HG03196 (cell line): ENCODE measurements around the gene NSF.
"Not testable (repeated sequence)": the region's sequence is repeated elsewhere in the genome, so short reads cannot be mapped to it uniquely, and the experiment has no call there.

Experiments
- ATAC-seq: cut with Tn5 transposase; IDR thresholded peaks from one replicate; pipeline ENCODE4 v1.9.1; 2021; ENCODE audit not compliant: unreplicated experiment

NSF gene

DNA sequence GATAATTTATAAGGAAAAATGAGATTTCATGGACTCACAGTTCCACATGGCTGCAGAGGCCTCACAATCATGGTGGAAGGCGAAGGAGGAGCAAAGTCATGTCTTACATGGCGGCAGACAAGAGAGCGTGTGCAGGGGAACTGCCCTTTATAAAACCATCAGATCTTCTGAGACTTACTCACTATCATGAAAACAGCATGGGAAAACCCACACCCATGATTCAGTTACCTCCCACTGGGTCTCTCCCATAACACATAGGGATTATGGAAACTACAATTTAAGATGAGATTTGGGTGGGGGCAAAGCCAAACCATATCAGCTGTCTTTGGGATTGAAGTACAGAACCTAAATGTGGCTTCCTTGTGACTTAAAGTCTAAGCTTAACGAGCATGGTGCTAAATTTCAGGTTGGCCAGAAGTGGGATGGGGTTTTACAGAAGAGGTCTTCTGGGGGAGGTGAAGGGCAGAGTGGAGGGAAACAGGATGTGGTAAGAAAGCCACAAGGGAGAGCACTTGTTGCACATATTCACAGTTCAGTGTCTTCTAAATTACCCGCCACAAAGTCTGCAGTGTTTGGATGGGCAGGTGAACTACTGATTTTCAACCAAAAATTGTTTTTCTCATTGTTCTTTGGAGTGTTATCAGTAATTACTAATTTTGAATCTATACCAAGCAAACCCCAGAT is 38.4 kb downstream of the NSF start:
- ATAC-seq = peak; percentile 78

DNA sequence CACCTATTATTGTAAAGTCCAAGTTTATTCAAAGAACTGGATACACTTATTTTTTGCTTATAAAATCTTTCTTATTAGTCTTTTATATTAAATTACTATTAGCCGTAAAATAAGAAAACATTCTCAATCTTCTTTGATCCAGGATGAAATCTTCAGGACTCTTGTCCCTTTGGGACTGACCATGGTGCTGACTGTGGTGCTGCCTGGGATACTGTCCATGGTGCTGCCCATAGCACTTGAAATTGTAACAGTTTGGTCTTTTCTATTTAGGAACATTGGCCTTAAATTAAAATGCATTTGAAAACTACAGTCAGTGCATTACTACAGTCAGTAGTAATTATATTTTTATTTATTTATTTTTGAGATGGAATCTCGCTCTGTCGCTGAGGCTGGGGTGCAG is 41.7 kb downstream of the NSF start:
- ATAC-seq = not testable (repeated sequence)

DNA sequence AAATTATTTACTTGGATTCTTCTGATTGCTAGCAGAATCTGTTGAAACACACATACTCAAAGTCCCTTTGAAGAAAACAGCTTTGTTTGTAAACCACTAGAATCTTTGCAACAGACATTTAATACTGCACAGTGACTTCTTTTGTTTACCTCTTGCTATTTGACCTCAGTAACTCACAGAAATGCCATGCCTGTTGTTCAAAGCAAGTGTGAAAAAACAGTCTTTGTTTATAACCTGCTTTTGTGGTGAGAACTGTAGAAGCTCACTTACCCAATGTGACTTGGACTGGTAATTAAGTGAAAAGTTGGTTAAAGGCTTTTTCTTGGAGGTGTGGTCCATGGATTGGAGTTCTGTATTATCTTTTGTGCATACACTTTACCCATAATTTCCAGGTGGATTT is 44.4 kb downstream of the NSF start:
- not testable (repeated sequence) for ATAC-seq

DNA sequence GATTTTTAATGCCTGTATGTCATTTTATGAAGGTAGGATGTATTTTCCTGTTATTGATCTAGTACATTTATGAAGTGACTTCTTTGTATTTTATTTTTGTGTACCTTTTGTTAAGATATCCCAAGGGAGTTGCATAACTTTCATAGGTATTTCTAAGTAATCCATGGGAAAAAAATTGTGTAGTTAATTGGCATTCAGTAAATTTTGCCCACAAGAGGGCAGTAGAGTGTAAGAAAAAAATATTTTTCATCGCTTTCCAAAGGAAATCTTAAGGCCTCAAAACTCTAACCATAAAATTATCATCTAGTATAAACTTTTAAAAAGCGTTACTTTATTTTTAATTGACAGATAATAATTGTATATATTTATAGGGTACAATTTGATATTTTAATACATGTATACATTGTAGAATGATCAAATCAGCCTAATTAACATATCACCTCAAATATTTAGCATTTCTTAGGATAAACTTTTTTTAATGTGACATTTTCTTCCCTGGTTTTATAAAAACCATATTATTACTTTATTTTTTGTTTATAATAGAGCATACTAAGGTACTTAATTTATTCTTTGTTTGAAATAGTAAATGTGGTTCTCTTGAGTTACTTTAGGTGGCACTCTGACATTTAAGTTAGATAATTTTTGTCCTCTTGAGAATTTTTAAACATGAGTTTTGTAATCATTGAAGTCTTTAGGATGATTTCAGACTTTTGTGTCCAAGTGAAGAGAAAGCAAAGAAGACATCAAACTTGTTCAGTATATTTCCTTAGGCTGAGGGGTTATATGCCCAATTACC is 51.6 kb downstream of the NSF start:
- ATAC-seq = not testable (repeated sequence)

DNA sequence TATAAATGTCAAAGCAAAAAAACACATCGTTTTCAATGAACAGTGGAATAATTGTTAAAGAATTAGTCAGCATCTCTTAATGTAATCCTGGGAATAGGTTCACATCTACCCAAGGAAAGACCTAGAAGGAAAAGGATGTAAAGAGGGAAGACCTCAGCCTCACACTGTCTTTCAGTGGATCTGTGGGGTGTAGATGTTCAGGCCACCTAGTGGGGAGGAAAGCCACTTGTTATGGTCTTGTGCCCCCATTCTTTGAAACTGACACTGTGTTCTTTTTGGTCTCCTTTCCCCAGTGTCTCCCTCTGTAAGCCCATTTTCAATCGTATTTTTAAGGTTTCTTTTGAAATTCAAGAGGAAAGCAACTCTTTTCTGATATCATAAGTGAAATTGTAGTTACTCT is 56.8 kb downstream of the NSF start:
- not testable (repeated sequence) for ATAC-seq

DNA sequence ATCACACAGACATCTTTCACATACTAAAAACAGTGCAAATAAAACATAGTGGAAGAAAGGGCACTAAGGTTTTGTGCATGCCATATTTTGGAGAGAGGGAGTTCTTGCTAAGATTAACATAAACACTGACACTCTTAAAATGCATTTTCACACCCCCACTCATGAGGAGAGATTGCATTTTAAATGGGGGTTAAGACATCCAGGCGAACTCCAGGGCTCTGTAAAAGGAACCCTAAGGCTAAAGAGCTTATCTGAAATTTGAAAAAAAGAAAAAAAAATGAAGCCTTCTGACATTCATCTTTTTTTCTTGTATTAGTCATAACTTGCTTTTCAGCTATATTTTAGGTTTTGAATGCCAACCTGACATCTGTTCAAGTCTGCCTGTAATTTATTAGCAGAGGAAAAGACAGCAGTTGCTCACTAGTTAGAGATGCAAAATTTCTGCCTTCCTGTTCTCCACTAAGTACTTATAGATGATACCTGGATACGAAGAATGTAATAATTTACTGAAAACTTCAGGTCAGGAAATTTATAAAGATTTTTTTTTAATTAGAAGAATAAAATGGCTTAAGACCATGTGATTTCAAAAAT is 57.3 kb downstream of the NSF start:
- not testable (repeated sequence) for ATAC-seq

DNA sequence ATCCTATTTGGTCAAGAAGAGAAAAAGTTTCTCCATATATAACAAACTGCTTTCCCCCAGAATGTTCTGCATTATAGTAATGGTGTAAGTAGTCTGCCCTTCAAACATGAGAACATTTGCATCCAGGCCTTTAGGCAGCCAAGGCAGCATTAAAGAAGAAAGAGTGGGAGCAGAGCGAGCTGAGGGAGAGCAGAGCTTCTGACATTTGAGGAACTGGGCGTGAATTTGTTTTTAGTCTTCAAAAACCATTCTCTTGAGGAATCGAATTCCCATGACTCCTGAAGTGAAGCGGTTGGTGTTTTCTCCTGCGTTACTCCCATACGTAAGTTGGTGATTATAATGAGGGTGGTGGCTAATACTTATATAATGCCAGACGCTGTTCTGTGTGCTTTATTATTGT is 58.8 kb downstream of the NSF start:
- not testable (repeated sequence) for ATAC-seq

DNA sequence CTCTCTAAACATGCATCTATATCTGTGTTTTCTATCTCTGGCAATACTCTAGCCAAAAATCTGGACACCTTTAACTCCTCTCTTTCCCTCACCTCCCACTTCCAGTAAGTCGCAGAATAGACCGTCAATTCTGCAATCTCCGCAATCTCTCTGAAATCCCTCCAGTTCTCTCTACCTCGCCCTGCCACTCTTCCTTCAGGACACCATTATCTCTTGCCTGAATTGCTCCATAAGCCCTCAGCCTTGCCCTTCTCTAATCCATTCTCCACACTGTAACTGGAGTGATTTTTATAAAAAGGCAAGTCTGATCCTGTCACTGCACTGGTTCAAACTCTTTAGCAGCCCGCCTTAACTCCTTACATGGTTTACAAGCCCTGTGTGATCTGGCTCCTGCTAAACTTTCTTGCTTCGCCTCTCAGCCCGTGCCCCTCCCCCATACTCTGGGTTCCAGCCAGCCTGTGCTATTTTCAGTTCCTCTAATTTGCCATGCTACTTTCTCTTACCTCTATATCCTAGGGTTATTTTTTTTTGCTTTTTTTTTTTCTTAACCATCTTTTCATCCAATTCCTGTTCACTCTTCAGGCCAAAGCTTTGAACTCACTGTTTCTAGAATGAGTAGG is 61.7 kb downstream of the NSF start:
- ATAC-seq = peak; percentile 78

DNA sequence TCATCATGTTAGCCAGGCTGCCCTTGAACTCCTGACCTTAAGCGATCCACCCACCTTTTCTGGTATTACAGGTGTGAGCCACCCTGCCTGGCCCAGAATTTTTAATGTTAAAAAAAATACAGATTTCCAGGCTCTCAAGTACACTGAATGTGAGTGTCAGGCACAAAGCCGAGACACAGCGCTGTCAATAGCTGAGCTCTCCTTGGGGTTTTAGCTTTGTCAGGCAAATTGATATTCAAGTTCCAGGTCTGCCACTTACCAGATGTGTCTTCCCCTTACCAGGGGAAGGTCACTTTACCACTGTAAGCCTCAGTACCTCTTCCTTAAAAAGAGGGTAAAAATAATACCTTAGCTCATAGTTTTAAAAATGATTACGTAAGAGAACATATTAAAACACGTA is 67.8 kb downstream of the NSF start:
- not testable (repeated sequence) for ATAC-seq

DNA sequence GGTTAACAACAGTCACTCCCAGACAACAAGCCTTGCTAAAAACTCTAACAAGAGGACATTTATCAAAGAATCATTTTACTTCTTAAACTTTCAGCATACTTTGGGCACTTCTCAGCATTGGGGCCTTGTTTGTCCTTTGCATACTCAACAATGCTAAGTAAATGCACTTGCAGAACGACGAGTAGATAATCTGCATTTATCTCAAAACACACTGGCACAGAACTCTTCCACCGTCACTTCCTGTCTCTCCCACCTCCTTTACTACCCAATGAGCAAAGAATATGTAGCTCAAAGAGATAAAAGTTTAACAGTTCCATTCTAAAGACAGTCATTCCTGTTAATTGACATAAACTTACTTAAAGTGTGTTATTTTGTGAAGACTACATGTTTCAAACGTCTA is 69.2 kb downstream of the NSF start:
- not testable (repeated sequence) for ATAC-seq

DNA sequence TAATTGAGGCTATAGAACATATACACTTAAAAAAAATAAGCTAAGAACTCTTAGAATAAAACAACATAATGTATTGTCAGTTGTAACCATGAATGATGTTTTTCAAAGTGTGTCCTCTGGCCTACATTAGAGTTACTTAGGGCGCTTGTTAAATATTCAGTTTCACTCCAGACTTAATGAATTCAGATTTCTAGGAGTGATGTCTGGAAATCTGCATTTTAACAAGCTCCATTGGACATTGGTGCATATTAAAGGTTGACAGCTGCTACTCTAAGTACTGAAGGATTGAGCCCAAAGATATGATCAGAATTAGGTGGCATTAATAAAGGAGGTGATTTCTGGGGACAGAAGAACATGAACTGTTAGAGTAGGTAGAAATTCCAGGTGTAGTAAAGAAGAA is 72.7 kb downstream of the NSF start:
- ATAC-seq = not testable (repeated sequence)

DNA sequence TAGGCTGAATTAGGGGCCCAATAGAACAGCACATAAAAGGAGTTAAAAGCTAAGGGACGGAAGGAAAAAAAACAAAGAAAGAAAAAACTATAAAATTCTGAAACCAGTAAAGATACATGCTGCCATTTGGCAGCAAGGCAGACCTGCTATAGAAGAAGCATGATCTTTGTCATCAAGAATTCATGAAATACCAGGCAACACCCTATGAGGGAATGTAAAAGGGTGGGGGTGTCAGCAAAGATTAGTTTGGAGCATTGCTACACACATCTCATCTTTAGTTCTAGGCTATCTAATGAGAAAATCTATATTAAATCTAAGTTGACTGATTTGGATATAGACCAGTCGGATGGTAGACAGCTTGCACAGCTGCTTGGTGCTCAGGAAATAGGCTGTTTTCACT is 73.1 kb downstream of the NSF start:
- ATAC-seq = not testable (repeated sequence)

DNA sequence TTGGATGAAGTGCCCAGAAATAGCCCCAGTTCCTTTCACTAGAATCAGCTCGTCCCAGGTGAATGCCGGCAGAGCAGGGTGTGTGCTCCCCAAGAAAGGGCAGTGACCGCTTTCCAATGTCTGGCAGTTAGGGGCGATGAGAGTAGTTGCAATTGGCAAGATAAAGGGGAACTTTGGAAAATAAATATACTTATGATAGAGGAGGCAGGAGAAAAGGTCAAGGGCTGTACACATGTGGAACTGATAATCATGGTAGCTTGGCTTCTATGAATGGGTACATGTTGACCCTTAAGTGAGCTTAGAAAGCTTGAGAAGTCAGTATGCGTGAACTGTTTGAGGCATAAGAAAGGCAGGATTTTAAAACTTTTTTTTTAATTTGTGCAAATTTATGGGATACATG is 75.5 kb downstream of the NSF start:
- not testable (repeated sequence) for ATAC-seq

DNA sequence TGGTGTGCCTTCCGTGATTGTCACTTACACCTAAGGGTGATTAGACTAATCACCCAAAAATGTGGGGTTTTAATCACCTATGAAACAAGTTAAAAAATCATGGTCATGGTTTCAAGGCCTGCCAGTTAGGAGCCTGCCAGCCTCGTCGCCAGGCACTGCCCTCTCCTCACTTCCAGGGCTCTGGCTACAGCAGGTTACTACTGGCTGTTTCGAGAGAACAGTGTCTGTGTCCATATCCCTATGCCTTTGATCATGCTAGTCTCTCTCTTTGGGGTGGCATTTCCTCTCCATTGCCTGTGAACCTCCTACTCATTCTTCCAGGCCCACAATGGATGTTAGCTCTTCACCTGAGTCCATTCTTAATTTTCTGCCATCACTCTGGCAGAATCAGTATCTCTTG is 80.3 kb downstream of the NSF start:
- not testable (repeated sequence) for ATAC-seq

DNA sequence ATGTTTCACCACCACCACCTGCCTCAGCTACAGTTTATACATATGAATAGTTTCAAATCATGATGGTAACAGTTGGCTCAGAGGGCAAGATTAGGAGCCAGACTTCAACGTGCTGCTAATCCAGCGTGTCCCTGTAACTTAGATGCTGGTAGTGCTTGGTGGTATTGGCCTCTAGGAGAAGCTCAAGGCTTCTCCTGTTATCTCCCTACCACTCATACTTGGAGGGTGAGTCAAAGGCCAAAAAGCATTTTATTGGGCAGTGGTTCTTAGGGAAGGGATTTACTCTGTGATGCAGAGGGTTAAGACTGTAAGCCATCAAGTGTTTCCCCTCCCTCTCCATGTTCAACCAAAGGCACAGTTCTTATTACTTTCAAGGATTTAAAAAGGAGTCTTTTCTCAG is 82.3 kb downstream of the NSF start:
- not testable (repeated sequence) for ATAC-seq

DNA sequence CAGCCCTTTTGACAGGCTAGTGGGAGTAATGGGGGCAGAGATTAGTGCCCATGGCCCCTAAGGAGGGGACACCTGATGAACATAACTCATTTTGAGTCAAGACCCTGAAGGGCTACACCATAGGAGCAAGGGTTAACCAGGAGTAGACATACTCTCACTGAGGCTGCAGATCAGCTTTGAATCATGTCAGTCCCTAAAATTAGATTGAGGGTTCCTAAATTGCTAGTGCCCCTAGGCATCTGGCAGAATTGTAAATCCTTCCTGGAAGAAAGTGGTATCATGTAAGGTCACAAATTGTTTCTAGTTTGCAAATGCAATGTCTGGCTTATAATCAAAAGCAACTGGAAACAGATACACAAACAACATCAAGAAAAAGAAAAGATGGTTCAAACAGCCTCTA is 87.3 kb downstream of the NSF start:
- not testable (repeated sequence) for ATAC-seq

DNA sequence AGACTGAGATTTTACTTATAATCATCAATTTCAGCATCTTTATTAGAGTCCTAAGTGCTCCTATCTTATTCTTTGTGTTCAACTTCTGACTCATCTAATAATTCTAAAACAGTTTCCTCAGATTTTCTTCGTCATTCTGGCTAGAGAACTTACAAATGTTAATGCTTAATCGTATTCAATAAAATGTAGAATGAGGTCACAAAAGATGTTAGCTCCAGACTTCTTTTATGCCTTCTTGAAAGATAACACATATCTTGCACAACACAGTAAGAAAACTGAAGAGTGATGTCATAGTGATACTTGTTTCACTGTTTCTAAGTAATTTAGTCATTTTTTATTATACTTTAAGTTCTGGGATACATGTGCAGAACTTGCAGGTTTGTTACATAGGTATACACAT is 93.2 kb downstream of the NSF start:
- ATAC-seq = not testable (repeated sequence)

DNA sequence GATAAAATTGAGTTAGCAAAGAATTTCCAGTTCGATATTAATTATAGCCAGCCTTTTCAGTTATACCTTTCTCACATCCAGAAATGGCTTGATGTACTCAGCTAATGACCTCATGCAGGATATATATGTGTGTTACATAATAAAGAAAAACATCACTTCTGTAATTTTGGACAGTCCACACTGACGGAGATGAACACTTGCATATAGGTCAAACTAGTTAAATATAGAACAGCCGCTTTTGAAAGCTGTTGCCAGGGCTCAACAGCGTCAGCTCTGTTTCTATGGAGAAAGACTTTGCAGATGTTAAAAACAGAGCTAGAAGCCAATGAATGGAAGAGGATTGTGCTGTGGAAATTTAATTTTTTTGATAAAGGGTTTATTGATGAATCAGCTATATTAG is 94.8 kb downstream of the NSF start:
- not testable (repeated sequence) for ATAC-seq

DNA sequence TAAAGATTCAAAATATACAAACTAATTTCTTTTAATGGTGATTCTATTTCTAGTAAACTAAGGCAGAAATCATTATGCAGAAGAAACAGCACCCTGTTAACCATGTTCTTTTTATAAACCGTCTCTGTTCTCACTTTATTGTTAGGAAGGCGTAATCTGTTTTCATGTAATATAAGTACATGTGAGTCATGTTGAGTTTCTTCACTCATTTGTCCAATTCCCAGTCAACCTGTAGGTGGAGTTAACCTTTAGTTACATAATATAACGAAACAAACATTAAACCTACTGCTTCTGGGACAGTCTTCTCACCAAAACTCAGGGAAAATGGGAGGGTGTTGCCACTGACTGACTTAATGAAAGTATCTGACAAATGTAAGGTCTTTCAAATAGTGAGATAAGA is 101.7 kb downstream of the NSF start:
- ATAC-seq = not testable (repeated sequence)

DNA sequence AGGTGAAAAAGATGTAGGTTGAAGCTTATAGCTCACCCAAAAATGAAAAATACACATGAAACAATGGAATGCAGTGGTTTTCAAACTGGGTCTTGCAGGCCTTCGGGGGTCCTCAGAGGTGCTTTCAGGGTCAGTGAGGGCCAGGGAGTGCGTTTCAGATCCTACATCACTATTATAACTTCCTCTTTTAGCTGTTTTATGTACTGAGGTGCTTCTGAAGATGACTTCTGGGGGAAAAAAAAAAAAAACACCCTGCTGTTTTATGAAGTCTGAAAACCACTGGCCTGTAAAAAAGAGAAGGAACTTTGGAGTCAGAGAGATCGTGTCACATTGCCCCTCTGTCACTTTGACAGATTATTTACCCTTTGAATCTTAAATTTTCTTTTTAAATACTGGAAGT is 102.8 kb downstream of the NSF start:
- not testable (repeated sequence) for ATAC-seq

DNA sequence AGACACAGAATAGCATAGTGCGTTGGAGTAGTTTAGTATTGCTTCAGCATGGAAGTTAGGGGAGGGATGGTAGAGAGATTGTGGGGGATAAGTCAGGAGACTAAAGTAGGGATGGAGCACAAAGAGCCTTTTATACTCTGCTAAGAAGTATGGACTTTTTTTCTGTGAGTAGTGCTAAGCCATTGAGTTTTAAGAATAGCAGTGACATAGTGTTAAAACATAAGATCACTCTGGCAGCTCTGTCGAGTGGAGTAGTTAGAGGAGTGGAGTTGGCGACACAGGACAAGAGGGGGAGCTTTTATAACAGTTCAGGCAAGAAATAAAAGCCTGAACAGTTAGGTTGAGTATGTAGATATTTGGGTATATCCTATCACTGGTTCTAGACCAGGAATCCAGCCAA is 106.1 kb downstream of the NSF start:
- ATAC-seq = not testable (repeated sequence)

DNA sequence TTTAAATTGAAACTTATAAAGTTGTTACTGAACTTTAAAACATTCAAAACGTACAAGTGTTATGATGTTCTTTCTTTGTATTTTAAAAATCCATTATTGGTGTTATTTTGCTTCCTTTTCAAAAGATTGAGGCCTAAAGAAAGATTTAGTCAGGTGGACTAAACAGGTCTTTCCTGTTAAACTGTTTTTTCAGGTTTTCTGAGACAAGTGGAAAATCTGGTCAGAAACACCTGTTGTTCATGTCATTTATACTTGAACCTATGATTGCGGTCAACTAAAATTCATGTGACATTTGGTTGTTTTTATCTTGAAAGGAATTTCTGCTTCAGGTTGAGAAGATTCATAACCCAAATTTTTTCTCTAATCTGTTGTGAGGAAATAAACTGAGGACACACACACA is 108.5 kb downstream of the NSF start:
- ATAC-seq = not testable (repeated sequence)
